ENCODE results near the gene MARCHF3.

The MARCHF3 gene

GRCh38 chr5:127029581-127030258 lies 638 bp downstream of the MARCHF3 start:
- H3K36me3 ChIP-seq (ENCODE audit: control insufficient read depth, insufficient read depth, low read length): no peaks in the 10 kb centered on the region
- TF ChIP-seq CTCF (IDR thresholded peaks at IDR 0.05; ENCODE audit: insufficient read depth, low read length, poor library complexity, severe bottlenecking): peak; percentile 11
- no peaks in the 10 kb centered on the region for H3K27me3 ChIP-seq (replicated peaks; ENCODE audit: control insufficient read depth, insufficient read depth, low read length)
- DNase-seq (ENCODE audit: extremely low read depth, insufficient read length): peak; percentile 66
- peak overlapping the region; percentile 89 for H3K4me3 ChIP-seq (replicated peaks; ENCODE audit: low read depth, low read length)

- no peak for TF ChIP-seq CTCF (IDR thresholded peaks at IDR 0.05; ENCODE audit: insufficient read depth, low read length, poor library complexity, severe bottlenecking)
- no peaks in the 10 kb centered on the region for H3K27me3 ChIP-seq (replicated peaks; ENCODE audit: control insufficient read depth, insufficient read depth, low read length)
- no peaks in the 10 kb centered on the region for H3K36me3 ChIP-seq (ENCODE audit: control insufficient read depth, insufficient read depth, low read length)
- H3K4me3 ChIP-seq (replicated peaks; ENCODE audit: low read depth, low read length): peak overlapping the region; percentile 89
- DNase-seq (ENCODE audit: extremely low read depth, insufficient read length): no peak
Observed at GRCh38 chr5:127028822-127029457, 1.4 kb downstream of the MARCHF3 start.

GRCh38 chr5:127027539-127027938 lies 2.8 kb downstream of the MARCHF3 start:
- no peak for TF ChIP-seq CTCF (IDR thresholded peaks at IDR 0.05; ENCODE audit: insufficient read depth, low read length, poor library complexity, severe bottlenecking)
- Histone ChIP-seq H3K27me3 (replicated peaks; ENCODE audit: control insufficient read depth, insufficient read depth, low read length) (no peaks in the 10 kb centered on the region), H3K36me3 (ENCODE audit: control insufficient read depth, insufficient read depth, low read length) (no peaks in the 10 kb centered on the region), H3K4me3 (replicated peaks; ENCODE audit: low read depth, low read length) (no peak overlapping the region)
- DNase-seq (ENCODE audit: extremely low read depth, insufficient read length): no peak

- no peak for DNase-seq (ENCODE audit: extremely low read depth, insufficient read length)
- Histone ChIP-seq H3K36me3 (ENCODE audit: control insufficient read depth, insufficient read depth, low read length) (no peaks in the 10 kb centered on the region), H3K4me3 (replicated peaks; ENCODE audit: low read depth, low read length) (no peak overlapping the region), H3K27me3 (replicated peaks; ENCODE audit: control insufficient read depth, insufficient read depth, low read length) (no peaks in the 10 kb centered on the region)
- no peak for TF ChIP-seq CTCF (IDR thresholded peaks at IDR 0.05; ENCODE audit: insufficient read depth, low read length, poor library complexity, severe bottlenecking)
Observed at GRCh38 chr5:127026166-127026565, 4.2 kb downstream of the MARCHF3 start.

- Histone ChIP-seq H3K27me3 (replicated peaks; ENCODE audit: control insufficient read depth, insufficient read depth, low read length) (no peaks in the 10 kb centered on the region), H3K36me3 (ENCODE audit: control insufficient read depth, insufficient read depth, low read length) (no peaks in the 10 kb centered on the region), H3K4me3 (replicated peaks; ENCODE audit: low read depth, low read length) (no peak overlapping the region)
- TF ChIP-seq CTCF (IDR thresholded peaks at IDR 0.05; ENCODE audit: insufficient read depth, low read length, poor library complexity, severe bottlenecking): no peak
- DNase-seq (ENCODE audit: extremely low read depth, insufficient read length): no peak
Observed at GRCh38 chr5:127025467-127025866, 4.9 kb downstream of the MARCHF3 start.

All from GM06990 (cell line).